HG02678 (cell line): Measurements from ENCODE around the gene ADGRV1.
"Not testable (repeated sequence)": the region's sequence is repeated elsewhere in the genome, so short reads cannot be mapped to it uniquely, and the experiment has no call there.

Experiments used
- ATAC-seq: cut with Tn5 transposase; IDR thresholded peaks from one replicate; pipeline ENCODE4 v1.9.1; 2021; ENCODE audit warnings: mild to moderate bottlenecking, moderate library complexity; ENCODE audit not compliant: unreplicated experiment

The ADGRV1 gene

DNA sequence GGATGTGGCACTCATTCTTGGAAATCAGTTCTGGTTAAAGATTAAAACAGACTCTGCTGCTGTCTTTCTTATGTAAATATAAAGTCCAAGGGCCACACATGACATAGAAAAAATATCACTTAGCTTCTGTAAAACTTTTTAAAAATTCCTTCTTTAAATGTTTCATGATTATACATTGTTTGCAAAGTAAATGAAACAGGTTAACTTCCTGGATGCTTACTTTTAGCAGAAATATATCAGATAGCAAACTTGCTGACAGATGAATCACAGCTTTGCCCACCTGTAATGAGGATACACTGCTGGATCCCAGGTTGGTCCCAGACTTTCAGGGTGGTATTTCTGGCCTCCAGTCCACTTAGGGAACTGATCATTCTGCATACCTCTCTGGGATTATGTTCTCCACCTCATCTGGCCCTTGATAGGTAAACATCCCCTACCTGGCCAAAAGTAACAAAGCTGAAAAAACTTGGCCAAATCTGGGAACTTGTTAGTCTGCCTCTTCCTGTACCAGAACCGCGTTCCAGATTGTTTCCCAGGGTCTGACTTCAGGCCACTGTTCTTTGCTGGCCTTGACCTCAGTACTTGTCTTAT lies 340.5 kb downstream of the ADGRV1 start:
- ATAC-seq: no peak

DNA sequence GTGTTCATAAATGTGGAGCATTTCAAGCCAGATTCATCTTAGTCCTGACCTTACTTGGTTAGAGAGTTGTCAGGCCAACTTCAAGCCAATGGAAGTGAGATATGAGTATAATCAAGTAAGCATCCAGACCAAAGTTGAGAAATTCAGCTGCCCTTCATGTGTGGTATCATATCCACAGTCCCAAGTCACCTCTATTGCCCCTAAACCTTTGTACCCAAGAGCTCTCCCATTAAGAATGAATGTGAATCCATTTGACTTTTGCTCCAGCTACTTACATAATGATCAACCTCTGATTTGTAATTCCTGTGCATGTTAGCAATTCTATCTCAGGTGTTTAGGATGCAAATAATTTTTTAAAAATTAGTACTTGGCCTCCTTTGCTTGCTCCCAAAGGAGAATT lies 342.7 kb downstream of the ADGRV1 start:
- ATAC-seq: no peak

DNA sequence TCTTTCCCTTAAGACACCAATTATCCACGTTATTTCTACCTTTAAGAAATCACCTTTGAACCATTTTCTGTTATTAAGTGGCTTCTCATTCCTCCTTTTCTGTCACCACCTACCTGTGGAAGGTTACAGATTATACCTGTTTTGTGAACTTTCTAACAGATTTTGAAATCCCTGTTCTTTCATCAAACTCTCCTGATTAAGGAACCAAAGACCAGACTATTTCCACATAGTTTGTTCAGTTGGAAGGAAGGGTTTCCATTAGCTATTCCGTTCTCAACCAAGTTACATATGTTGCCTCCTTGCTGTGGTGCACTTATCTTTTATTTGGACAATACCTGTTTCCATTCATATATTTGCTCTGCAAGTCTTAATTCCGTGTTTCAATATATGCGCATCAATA lies 343.6 kb downstream of the ADGRV1 start:
- no peak for ATAC-seq

DNA sequence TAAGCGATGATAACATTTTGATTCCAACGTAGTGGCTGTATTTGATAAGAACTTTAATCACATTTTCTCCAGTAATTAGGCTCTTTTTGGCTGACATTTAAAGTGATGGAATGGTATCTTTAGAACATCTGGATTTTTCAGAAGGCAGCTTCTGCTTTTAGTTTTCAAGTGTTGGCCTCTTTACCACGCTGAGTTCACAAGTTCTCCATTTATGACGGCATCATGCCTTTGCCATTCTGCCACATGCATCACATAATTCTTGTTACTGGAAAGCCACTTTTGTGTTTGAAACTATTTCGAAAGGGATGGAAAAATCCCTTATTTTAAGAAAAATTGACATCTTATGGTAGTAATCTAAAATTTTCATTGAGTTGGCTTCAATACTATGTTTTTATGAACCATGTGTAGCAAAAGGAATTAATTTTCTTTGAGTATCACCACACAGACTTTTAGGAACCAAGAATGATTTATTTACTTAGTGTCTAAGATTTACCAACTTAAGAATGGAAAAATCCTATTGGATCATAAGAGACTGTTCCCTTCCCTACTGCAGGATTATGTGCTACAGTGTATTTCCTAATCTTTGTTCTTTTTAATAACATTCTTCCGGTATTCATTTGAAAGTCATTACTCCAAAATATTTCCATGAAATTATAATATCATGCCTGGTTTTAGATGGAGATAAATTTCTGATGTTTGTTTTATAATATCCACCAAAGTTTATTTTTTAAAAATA lies 344.2 kb downstream of the ADGRV1 start:
- ATAC-seq: no peak

DNA sequence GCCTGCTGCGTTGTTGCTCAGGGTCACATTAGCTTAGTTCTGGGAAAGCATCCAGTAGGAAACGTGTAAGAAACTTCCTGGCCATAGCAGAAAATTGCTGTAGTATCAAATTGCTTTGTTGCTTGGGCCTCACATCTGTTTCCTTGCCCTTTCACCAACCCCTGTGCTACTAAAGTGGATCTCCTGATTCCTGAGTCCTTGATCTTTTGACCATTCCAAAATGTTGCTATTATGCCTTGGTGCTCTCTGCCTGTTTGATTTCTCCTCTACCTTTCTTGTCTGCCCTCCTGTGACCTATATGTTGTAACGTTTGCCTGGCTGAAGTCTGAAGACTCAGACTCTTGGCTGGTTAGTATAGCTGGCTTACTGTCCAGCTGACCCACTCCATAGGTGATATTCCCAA lies 350.5 kb downstream of the ADGRV1 start:
- no peak for ATAC-seq

DNA sequence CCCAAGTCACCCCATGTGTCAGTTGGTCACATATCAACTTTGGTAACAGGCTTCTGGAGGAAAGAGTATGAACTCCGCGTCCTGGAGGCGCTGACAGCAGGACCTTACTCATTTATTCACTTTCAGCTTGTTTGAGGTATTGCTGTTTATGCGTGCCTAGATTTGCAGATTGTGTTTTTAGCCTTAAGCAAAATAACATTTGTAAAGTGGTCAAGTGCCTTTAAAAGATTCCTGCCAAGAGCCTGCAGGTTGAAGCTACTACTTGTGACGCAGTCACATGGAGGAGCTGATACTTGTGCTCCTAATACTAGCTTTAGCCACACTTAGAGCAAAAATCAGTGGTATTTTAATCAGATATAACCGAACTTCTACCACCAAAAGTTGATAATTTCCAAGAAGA lies 351.3 kb downstream of the ADGRV1 start:
- ATAC-seq: no peak

GRCh38 chr5:90911169-90911568 lies 352.6 kb downstream of the ADGRV1 start:
- ATAC-seq: no peak

GRCh38 chr5:90912476-90912875 lies 353.9 kb downstream of the ADGRV1 start:
- no peak for ATAC-seq

DNA sequence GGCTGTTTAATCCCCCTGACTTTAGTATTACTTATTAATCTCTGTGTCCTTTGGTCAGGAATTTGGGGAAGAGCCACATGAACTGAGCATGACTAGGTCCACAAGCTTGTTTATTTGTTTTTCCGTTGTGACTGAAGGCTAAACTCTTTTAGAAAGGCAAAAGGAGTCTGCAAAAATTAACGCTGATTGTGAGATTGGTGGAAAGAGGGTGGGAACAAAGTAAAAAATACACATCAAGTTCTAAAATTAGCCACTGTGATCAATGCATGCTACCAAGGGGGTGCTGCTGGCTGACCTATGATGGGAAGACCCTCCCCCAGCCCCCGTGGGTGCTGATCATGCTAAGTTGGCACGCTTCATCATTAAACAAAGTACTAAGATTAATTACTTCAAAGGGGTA lies 356.8 kb downstream of the ADGRV1 start:
- ATAC-seq: no peak

GRCh38 chr5:90916947-90917800 lies 358.6 kb downstream of the ADGRV1 start:
- no peak for ATAC-seq

GRCh38 chr5:90917928-90918668 lies 359.5 kb downstream of the ADGRV1 start:
- ATAC-seq: no peak

DNA sequence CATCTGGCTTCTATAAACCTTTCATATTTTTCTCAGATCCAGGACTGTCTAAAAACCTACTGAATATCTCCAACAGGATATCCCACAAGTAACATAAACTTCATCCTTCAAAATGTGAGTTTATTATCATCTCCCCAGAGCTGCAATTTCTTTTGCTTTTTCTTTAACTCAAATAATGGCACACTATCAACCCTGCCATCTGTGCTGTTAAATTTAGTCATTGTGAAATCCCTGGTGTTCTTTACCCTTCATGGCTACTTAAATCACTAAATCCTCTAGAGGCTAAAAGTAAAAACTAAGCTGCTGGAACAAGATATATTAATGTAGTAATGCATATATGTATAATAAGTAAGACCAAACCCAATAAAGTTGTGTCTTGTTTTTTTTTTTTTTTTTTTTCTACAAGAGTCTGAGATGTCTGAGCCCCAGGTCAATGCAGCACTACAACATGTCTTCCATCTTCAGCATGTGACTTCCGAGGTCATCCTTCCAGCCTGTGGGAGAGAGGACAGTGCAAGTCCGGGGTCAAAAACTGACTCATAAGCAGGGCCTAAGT lies 362.9 kb downstream of the ADGRV1 start:
- ATAC-seq: no peak

DNA sequence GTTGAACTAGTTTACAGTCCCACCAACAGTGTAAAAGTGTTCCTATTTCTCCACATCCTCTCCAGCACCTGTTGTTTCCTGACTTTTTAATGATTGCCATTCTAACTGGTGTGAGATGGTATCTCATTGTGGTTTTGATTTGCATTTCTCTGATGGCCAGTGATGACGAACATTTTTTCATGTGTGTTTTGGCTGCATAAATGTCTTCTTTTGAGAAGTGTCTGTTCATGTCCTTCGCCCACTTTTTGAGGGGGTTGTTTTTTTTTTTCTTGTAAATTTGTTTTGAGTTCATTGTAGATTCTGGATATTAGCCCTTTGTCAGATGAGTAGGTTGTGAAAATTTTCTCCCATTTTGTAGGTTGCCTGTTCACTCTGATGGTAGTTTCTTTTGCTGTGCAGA lies 365.6 kb downstream of the ADGRV1 start:
- not testable (repeated sequence) for ATAC-seq

DNA sequence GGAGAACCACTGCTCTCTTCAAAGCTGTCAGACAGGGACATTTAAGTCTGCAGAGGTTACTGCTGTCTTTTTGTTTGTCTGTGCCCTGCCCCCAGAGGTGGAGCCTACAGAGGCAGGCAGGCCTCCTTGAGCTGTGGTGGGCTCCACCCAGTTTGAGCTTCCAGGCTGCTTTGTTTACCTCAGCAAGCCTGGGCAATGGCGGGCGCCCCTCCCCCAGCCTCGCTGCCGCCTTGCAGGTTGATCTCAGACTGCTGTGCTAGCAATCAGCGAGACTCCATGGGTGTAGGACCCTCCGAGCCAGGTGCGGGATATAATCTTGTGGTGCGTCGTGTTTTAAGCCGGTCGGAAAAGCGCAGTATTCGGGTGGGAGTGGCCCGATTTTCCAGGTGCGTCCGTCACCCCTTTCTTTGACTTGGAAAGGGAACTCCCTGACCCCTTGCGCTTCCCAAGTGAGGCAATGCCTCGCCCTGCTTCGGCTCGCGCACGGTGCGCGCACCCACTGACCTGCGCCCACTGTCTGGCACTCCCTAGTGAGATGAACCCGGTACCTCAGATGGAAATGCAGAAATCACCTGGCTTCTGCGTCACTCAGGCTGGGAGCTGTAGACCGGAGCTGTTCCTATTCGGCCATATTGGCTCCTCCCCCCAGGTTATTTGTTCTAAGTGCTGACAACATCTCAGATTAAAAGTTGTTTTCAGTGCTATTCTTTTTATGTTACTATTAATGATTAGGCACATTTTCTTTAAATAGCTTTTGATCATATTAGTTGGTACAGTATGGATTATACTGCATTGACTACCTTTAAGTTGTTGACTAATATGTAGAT lies 370.6 kb downstream of the ADGRV1 start:
- ATAC-seq: not testable (repeated sequence)

- no peak for ATAC-seq
These were observed 371.5 kb downstream of the ADGRV1 start for GRCh38 chr5:90930062-90930461.

- no peak for ATAC-seq
These were observed 372.3 kb downstream of the ADGRV1 start for GRCh38 chr5:90930756-90931431.

- peak; percentile 75 for ATAC-seq
These were observed 373.6 kb downstream of the ADGRV1 start for GRCh38 chr5:90932052-90932699.

DNA sequence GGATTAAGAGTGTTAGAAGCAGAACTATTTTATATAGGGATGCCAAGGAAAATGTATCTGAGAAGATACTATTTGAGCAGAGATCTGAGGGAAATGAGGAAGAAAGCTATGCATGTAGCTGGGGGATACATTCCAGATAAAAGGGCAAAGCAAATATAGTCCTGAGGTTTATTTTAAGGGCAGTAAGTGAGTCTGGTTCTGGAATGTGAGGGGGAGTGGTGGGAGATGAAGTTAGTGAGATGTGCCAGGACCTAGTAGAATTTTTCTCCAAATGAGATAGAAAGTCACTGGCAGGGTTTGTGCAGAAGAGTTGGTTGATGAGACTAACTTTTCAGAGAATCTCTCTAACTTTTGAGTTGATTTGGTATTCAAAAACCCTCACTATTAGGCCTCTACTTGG lies 374.7 kb downstream of the ADGRV1 start:
- ATAC-seq: no peak
